B cell (primary cell): Measurements from ENCODE around the gene SLIT3.

Experiments
- CTCF ChIP-seq: fragments of 200-600 bp; IDR thresholded peaks from one replicate; pipeline ENCODE4 v1.8.0; 2022; ENCODE audit warnings: antibody characterized with exemption, mild to moderate bottlenecking
- EZH2 ChIP-seq: IDR thresholded peaks from 2 replicates; pipeline ENCODE4 v1.6.1; 2012; ENCODE audit warnings: borderline replicate concordance, low read depth, mild to moderate bottlenecking, moderate library complexity, low read length; ENCODE audit not compliant: insufficient read depth, poor library complexity, severe bottlenecking

- no peak for TF ChIP-seq CTCF
- TF ChIP-seq EZH2 = no peak
These were observed 169.2 kb downstream of the SLIT3 start for GRCh38 chr5:169131616-169132301.
